ENCODE measurements around the gene PLIN4.

The PLIN4 gene

DNA sequence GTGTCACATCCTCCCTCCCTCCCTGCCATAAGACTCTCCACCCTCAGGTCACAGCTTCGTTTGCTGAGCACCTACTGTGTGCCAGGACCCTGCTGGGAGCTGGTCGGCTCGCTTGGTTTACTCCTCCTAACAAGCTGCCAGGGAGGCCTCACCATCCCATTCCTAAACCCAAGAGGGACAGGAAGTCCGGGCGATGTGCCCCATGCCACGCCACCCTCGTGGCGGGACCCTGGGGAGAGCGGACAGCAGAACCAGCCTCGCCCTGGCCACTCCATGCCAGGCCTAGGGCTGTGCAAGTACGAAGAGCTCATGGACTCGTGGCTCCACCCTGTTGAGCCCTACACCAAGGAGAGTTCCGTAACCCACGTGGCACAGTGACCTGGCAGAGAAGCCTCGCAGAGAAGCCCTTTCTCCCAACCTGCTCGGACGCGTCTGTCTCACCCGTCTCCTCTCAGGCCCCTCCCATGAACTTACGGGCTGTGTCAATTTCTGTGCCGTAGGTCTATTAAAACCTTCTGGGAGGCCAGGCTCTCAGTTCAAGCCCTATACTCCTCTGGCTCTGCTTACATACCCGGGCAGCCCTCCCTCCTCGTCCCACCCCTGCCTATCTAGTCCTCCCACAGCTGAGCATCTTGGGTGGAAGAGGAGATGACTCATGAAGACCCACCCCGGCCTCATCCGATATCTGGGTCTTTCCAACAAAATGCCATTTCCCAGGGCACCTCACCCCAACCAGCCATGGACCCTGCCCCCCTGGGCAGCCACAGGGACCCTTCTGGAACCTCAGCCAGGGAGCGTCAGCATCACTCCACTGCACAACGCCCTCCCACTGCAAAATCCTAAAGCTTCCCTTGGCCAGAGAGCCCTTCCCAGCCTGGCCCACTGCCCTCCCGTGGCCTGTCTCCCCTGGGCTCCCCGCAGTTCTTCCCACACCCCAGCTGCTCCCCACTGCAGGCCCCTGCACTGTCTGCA lies 63.3 kb downstream of the PLIN4 start:
- no peak for FAIRE-seq

DNA sequence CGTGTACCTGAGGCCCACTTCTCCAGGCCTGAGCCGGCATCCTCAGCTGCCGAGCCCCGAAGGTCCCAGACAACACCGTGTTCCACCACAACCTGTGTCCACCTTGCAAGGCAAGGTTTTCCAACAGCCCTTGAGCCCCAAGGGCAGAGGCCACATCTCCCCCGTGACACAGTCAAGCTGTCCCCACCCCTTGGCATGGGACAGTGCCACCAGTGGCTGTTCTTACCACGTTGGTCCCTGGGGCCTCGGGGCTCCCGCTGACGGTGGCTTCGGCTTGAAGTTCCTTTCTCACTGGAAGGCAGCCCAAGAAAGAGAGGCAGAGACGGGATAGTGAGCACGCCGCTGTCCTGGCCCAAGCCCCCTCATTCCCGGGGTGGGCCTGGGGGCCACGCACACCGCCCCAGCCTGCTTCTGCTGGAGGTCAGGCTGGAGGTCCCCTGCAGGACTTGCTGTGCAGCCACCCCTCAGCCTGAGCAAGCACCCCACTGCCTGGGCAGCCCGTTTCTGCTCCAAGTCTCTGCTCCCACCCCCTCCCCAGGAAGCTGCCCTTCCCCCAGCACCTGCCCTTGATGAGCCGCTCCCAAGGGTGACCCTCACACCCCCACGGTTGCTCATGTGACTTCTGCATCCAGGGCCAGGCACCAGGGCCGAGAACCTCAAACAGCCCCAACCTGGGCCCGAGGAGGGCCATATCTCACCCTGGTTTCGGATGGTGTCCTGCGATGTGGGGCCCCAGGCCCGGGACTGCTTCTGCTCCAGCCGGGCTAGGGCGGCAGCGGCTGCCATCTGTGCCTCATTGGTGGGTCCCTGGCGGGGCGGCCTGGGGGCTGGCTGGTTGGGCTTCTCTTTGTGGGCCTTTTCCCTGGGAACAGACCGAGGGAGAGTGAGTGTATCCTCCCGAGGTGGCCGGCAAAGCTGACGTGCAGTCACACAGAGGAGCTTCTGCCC lies 64.8 kb downstream of the PLIN4 start:
- no peak for FAIRE-seq

DNA sequence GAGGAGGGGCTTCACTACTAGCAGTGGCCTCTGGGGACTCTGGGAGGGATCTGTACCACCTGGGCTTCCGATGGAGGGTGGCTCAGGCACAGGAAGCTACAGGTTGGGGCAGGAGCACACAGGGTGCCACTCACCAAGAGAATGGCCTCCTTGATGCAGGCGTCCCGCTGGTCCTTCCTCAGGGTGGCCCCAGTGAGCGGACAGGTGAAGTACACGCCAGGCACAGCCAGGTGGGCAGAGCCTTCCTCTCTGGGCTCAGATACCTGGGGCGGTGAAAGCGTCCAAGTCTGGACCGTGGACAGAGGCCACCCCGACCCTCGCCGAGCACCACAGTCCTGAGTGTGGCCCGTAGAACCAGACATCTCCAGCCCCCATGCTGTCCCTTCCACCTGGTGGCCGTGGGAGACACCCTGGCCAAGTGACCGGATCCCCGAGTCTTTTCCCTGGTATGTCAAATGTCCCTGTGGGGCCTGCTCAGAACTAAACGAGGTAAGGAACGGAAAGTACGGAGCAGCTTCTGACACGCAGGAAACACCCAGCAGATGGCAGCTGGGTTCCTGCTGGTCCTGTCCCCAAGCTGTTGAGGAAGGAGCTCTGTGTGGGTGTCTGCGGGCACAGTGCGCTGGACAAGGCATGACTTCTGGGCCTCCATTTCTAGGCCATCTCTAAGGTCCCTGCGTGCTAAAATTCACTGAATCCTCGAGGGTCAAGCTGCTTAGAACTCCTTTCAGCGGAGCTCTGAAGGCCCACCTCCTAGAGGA lies 65.9 kb downstream of the PLIN4 start:
- FAIRE-seq, result no peak

Data from colon (tissue), 2 donors.